Melanocyte of skin (primary cell): Measurements from ENCODE around the gene C3orf49. TPM values are rescaled to one million over a fixed set of nuclear protein-coding genes. Genes with fewer than 3 reads are reported as not detected.

Experiments
- total RNA-seq, 2 donors: library from RNA; depleted of rRNA; stranded (reverse); fragments of >200 nt; gene quantifications; 2 replicates each; pipeline ENCODE4 v1.2.3, GENCODE V29; 2012

C3orf49 gene
- total RNA-seq: not detected

GRCh38 chr3:63819151-63819398 lies at the start of gene C3orf49:
Gene C3orf49, plus strand, starts transcription at chr3:63819299. Its CDS starts 173 bp downstream, at chr3:63819472.

GRCh38 chr3:63863150-63864007 lies 44.3 kb downstream of the C3orf49 start, which contains the start of the genes ATXN7 and THOC7:
Gene ATXN7, plus strand, starts transcription at chr3:63863867. Its CDS starts 48,732 bp downstream, at chr3:63912599.
Gene THOC7, minus strand, starts transcription at chr3:63863805. Its CDS starts 15 bp downstream, at chr3:63863790.

Other genes starting within 250 kb of the C3orf49 start
- not detected for gene SNTN, start 166.6 kb upstream of the C3orf49 start, total RNA-seq
- gene THOC7, start 44.5 kb downstream of the C3orf49 start, total RNA-seq: 10 to 100 TPM; 27.2 to 44.6 TPM
- gene ATXN7, start 44.6 kb downstream of the C3orf49 start, total RNA-seq: 10 to 100 TPM; 11.4 to 15.0 TPM
- gene SCAANT1, start 93.1 kb downstream of the C3orf49 start, total RNA-seq: not detected
- 100 to 1,000 TPM in 1 of 2 donors, 10 to 100 TPM in 1; 92.2 to 127 TPM for gene PSMD6, start 204.2 kb downstream of the C3orf49 start, total RNA-seq